ENCODE results near the gene MS4A6A.

MS4A6A gene

DNA sequence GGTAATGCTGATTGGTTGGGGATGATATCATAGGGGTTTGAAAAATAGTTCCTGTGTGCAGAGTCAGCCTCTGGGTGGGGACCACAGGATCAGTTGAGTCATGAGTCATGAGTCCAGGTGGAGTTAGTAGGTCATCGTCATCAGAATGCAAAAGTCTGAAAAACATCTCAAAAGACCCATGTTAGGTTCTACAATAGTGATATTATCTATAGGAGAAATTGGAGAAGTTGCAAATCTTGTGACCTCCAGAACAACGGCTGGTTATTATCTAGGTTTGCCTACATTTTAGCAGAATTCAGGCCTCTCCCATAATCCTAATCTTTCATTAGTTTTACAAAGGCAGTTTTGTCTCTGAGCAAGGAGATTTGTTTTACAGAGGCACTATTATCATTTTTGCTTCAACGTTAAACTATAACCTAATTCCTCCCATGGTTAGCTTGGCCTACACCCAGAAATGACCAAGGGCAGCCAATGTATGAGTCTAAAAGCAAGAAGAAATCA is 55.5 kb downstream of the MS4A6A start:
- no peak for DNase-seq

DNA sequence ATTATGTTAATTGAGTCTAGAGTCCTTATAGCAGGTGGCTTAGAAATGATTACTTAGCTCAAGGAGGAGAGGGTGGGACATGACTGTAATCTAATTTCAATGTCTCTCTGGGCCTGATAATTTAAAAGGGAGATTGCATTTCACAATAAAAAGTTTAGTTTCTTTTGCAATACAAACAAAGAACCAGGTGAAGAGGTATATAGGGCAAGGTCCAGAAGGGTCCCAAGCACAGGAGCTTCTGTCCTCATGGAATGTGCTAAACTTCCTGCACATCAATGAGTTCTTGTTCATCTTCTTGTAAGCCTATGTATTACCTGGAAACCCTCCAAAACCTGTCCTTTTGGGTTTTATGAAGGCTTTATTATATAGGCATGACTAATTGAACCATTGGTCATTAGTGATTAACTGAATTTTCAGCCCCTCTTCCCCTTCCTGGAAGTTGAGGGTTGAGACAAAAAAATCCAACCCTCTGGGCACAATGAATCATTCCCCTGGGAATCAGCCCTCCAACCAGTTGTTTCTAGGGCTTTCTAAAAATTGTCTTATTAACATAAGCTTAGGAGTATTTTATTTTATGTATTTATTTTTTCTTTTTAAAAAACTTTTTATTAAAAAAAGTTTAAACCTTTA is 56.8 kb downstream of the MS4A6A start:
- no peak for DNase-seq

DNA sequence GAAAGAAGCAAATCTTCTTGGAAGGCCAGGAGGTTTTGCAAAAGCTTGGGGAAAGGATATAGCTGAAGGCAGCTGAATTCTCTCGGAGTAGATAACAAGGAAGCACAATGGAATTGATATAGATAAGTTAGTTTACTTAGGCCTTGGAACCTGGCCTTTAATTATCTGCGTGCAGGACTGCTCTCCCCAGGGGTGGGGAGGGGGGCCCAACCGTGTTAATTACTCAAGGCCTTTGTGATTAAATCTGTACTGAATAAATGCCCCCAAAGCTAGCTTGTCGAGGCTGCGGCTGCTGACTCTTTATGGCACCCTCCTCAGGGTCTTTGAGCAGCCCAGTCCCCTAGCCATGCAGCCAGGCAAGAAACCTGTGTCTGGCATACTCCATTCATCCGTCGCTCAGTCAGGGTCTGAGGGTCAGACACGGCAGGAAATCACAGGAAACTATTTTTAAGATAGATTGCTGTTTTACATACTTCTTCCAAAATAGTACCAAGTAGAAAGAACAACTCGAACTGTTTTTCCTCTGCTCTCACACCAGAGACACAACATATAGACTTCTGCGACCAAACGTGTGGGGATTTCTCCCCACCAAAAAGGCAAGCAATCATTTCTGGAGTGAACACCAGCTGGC is 58.0 kb downstream of the MS4A6A start:
- DNase-seq = no peak
